ENCODE data around the gene ARPIN.

DNA sequence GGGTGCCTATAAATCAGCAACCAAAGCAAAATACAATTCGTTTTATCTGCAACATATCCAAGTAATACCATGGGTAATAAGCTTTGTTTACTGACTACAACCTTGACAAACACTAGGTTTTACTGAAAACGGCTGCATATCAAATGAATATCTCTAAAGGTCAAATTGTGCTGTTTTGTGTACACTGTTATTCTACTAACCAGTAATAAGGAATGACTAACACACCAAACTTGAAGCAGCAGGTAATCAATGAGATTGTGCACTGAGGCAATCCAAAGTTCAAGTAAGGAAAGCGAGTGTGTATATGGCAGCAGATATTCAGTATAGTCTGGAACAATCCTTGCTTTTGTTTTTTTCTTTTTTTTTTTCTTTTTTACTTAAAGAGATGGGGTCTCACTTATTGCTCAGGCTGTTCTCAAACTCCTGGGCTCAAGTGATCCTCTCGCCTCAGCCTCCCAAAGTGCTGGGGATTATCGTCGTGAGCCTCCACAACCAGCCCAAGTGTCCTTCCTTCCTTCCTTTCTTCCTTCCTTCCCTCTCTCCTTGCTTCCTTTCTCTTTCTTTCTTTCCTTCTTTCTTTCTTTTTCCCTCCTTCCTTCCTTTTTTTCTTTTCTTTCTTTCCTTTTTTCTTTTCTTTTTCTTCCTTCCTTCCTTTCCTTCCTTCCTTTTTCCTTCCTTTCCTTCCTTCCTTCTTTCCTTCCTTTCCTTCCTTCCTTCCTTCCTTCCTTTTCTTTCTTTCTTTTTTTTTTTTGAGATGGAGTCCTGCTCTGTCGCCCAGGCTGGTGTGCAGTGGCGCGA, 53.9 kb downstream of the ARPIN start:
- TF ChIP-seq EZH2 (IDR thresholded peaks at IDR 0.05; ENCODE audit: insufficient read depth, poor library complexity, severe bottlenecking) (no peak), EZH2phosphoT487 (IDR thresholded peaks at IDR 0.05; ENCODE audit: insufficient read depth, low read depth) (no peak)

Measured in GM23248 (cell line).